Activated naive CD4-positive, alpha-beta T cell treated with anti-CD3 and anti-CD28 coated beads for 36 hours (primary cell): ENCODE results near the gene APCDD1L. TPM values are rescaled to one million over a fixed set of nuclear protein-coding genes. Genes with fewer than 3 reads are reported as not detected.

Experiments used
- CTCF ChIA-PET: fragments of 350-600 bp; sonication (Branson Sonifier 250); formaldehyde crosslinking; loops from one replicate; lab custom pipeline; 2021; ENCODE audit warnings: antibody characterized with exemption; lab: Charles Lee
- DNase-seq: peaks from one replicate; pipeline ENCODE4 v3.0.0-alpha.2; 2020
- H3K27ac Mint-ChIP-seq: one replicate; pipeline ENCODE4 v1.8.0; 2021; ENCODE audit warnings: mild to moderate bottlenecking, mixed read lengths
- H3K27me3 Mint-ChIP-seq: one replicate; pipeline ENCODE4 v1.8.0; 2021; ENCODE audit warnings: low read depth, mixed read lengths
- H3K36me3 Mint-ChIP-seq: one replicate; pipeline ENCODE4 v1.8.0; 2021; ENCODE audit warnings: low read depth, mixed read lengths
- H3K4me1 Mint-ChIP-seq: one replicate; pipeline ENCODE4 v1.8.0; 2021; ENCODE audit warnings: low read depth, mixed read lengths
- H3K4me3 Mint-ChIP-seq: one replicate; pipeline ENCODE4 v1.8.0; 2021; ENCODE audit warnings: mild to moderate bottlenecking, moderate library complexity, mixed read lengths
- H3K9me3 Mint-ChIP-seq: one replicate; pipeline ENCODE4 v1.8.0; 2021; ENCODE audit warnings: mixed read lengths
- intact Hi-C: fragments of 100-400 bp; cut with micrococcal nuclease; formaldehyde crosslinking; loops from one replicate; pipeline ENCODE4 v1.15.1; 2023
- total RNA-seq, 2 experiments: library from RNA; stranded (reverse); gene quantifications; one replicate each; pipeline ENCODE4 v1.2.3, GENCODE V29; 2021

The APCDD1L gene
- total RNA-seq, 2 experiments from 2014 or later, result not detected

DNA sequence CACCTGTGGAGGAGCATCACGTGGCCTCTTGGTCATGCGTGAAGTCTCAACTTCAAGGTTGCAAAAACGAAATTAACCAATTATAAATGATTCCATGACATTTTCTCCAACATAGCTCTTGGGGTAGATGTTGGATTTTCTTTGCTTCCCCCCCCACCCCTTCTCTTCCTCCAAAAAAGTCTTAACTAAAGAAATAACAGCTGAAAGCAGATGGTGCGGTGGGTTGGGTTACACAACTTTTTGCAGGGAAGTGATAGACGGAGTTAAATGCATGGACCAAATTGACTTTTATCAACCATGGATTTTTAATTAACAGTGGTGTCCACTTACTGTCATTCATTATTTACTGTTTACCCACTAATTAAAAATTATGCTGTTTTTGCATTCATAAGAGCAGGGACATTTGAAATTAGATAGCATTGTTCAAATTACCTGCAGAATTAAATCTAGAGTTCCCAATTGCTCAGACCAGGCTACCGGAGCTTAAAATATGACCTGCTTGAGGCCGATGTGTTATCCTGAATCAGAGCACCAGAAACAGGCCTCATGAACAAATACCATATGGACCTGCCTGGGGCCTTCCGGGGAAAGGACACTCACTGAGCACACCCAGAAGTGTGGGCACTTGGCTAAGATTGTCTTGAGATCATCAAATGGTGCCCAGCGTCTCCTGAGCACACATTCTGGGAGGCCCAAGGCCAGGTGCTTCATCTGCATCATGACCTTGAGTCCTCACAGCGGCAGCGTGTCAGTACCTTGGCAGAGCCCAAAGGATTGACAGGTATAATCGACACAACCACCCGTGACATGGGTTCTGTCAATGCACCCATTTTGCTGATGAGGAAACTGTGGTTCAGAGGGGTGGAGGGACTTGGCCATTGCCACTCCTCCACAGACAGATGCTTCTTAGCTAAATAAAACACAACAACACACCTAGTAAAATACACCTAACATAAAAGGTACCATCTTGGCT is 41.5 kb downstream of the APCDD1L start:
- DNase-seq, result no peak
- no peaks in the 10 kb centered on the region for H3K36me3 Mint-ChIP-seq
- no peak overlapping the region for H3K4me3 Mint-ChIP-seq
- H3K9me3 Mint-ChIP-seq, result peaks cover 2% of the 10 kb centered on the region
- intact Hi-C loops, result no loop called here
- H3K27me3 Mint-ChIP-seq, result no peaks in the 10 kb centered on the region
- H3K4me1 Mint-ChIP-seq, result no peaks in the 10 kb centered on the region
- no peak overlapping the region for H3K27ac Mint-ChIP-seq
- CTCF ChIA-PET, result no interaction called here

DNA sequence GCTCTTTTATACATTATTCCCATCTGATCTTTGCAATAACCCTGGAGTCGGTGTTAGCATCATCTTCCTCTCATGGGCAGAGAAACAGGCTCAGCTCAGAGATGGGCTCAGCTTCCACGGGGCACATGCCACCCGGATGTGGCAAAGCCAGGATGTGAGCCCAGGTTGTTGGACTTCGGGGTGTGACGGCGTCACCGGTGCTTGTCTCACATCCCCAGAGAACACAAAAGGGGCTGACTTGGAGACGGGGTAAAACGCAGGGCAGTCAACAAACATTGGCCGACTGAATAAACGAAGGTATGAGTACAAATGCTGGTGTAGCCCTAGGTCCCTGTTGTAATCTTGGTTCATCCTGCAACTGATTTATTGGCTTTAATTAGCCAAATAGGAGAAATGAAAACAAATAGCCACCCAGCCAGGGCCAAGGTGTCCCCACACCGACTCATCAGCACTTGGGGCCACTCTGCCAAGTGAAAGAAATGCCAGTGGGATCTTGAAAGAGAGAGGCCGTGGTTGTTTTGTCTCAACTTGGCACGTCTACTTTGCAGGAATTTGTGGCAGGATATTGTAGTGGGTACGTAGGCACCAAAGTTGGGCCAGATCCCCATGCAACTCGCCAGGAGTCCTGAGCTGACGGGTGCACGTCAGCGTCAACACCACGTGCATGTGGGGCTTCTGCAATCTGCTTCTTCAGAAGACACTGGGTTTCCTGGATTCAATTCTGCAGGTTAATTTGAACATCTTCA is 42.8 kb downstream of the APCDD1L start:
- intact Hi-C loops, result no loop called here
- H3K9me3 Mint-ChIP-seq, result no peaks in the 10 kb centered on the region
- peaks cover 3% of the 10 kb centered on the region for H3K27me3 Mint-ChIP-seq
- DNase-seq, result no peak
- H3K27ac Mint-ChIP-seq, result no peak overlapping the region
- no peak overlapping the region for H3K4me3 Mint-ChIP-seq
- CTCF ChIA-PET, result interaction anchor here (0.7 kb wide), 1 partner anchor 743 kb away, joined by 5 read pairs; no protein-coding TSS in a partner anchor
- H3K4me1 Mint-ChIP-seq, result no peaks in the 10 kb centered on the region
- H3K36me3 Mint-ChIP-seq, result no peaks in the 10 kb centered on the region

DNA sequence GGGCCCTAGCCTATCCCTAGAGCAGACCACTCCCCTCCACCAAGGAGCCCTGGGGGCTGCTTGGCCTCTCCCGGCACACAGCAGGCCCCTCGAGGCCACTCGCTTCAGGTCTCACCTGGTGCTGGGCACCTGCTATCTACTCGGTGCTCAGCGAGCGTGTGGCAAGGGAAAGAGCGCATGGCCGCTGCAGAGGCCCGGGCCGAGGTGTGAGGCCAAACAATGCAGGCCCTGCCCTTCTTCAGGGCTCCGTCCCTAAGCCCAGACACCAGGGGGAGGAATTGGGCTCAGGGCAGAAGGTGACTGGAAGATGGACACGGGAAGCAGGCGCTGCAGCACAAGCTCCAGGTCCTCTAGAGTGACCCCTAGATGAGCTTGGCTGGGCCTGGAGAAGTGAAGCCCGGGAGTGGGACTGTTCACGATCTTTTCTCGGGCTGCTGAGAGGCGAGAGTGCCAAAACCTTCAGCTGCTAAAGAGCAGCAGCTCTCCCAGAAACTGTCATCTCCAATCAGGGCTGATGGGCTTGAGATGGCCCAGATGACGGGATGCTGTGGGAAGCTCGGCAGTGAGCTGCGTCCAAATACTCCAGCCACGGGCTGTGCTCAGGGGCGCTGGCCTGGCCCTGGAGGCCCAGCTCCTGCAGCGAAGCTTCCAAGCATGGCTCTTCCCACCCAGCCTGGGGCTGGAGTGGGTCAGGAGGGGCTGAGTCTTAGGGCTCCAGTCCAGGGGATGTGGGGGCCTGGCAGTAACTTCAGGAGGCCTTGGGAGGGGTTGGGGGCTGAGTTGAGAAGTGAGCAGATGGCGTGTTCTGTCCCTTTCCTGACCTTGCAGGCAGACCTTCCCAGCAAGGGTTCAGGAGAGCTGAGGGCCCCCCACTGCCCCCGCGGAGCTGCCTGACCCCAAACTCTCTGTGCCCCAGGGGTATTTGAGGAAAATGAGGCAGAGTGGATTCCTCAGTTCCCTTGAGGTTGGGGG is 43.7 kb downstream of the APCDD1L start:
- H3K27ac Mint-ChIP-seq, result no peak overlapping the region
- no peak for DNase-seq
- intact Hi-C loops, result no loop called here
- H3K4me3 Mint-ChIP-seq, result no peak overlapping the region
- no peaks in the 10 kb centered on the region for H3K9me3 Mint-ChIP-seq
- no peaks in the 10 kb centered on the region for H3K4me1 Mint-ChIP-seq
- CTCF ChIA-PET, result no interaction called here
- peaks cover 4% of the 10 kb centered on the region for H3K27me3 Mint-ChIP-seq
- H3K36me3 Mint-ChIP-seq, result no peaks in the 10 kb centered on the region

DNA sequence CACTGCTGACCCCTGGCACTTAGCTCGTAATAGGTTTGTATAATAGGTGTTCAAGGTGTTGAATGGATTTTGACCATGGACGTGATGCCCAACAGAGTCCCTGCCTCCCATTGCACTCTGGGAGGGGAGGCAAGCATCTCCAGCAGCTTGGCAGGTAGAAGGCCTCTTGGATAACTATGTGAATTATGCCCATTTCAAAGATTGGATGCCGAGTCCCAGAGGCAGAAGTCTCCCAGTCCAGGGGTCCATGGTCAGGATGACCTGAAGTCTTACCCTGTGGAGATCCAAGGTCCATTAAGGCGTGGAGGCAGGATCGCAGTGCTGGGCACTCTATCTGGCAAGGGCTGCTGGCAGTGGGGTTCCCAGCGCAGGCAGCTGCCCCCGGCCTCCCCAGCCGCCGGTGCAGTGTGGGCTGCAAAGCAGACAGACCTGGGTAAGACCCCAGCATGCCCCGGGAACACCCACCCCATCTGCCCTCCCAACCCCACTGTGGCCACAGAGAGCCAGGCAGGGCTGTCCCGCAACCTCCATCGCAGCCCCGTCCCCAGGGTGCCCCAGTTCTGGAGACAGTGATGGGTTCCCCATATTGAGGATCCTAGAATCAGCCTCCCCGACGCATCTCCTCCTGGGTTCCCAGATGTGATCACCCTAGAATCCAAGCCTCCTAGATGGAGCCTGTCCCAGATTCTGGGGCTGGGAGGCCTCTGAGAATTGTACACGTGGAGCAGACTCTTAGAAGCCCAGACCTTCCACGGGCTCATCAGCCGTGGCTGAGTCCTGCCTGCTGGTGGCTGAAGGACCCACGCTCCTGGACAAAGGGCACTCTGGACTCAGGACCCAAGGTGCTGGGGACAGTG is 44.6 kb downstream of the APCDD1L start:
- no peak overlapping the region for H3K27ac Mint-ChIP-seq
- H3K4me3 Mint-ChIP-seq, result no peak overlapping the region
- CTCF ChIA-PET, result no interaction called here
- H3K4me1 Mint-ChIP-seq, result no peaks in the 10 kb centered on the region
- no peaks in the 10 kb centered on the region for H3K9me3 Mint-ChIP-seq
- no peaks in the 10 kb centered on the region for H3K36me3 Mint-ChIP-seq
- DNase-seq, result no peak
- intact Hi-C loops, result no loop called here
- H3K27me3 Mint-ChIP-seq, result peaks cover 6% of the 10 kb centered on the region

DNA sequence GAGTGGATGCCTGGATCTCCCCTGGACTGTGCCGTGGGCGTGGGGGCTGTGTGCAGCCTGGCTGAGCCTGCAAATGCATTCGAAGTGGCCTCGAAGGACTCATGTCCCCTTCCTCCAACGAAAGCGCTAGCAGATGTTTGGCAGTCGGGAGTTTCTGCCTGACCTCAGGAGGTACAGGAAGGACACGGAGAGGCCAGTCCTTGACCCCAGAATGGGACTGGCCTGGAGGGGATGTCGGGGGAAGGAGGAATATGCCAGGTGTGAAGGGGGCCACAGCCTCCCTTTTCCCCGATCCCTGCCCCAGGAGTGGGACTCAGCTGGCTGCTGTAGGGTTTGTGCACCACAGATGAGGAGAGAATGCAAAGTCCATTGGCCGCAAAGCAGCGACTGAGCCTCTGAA is 45.6 kb downstream of the APCDD1L start:
- H3K27me3 Mint-ChIP-seq, result peaks cover 6% of the 10 kb centered on the region
- no peaks in the 10 kb centered on the region for H3K4me1 Mint-ChIP-seq
- H3K36me3 Mint-ChIP-seq, result no peaks in the 10 kb centered on the region
- H3K27ac Mint-ChIP-seq, result no peak overlapping the region
- no peak overlapping the region for H3K4me3 Mint-ChIP-seq
- CTCF ChIA-PET, result no interaction called here
- no peak for DNase-seq
- intact Hi-C loops, result no loop called here
- no peaks in the 10 kb centered on the region for H3K9me3 Mint-ChIP-seq

DNA sequence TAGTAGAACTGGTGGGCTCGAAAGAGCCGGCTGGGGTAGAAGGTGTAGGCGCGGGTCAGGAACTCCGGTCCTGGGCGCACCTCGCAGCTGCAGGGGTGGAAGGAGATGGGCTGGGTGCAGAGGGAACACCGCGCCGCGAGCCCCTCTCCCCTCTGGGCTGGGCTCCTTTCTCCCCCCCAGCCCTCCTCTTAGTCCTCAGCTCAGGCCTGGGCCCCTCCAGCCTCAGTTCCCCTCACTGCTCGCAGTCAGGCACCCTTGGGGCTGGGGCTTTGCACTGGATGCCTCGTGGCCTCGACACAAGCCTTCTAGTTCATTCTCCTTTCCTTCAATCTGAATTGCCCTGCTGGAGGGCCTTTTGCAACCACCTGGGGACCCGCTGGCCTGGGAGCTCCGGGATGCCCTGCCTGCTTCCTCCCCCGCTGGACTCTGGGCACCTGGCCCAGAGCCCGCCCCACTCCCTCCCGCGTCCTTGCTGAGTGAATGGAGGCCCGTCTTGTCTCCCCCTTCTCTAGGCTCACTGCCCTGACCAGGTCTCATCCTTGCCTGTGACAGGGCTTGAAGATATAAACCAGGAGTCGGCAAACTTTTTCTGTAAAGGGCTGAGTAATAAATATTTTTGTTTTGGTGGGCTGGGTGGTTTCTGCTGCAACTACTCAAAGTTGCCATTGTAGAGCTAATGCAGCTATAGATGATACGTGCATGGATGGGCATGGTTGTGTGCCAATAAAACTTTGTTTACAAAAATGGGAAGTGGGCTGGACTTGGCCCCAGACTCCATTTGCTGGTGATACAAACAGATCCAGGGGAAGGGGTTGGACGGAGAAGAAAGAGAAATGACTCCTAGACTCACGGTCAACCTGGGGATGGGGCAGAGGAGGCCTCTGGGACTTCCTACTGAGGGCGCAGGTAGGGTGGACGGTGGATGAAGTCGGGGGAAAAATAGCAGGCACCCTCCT is 47.3 kb downstream of the APCDD1L start:
- H3K27ac Mint-ChIP-seq, result no peak overlapping the region
- H3K4me1 Mint-ChIP-seq, result no peaks in the 10 kb centered on the region
- CTCF ChIA-PET, result no interaction called here
- no peaks in the 10 kb centered on the region for H3K36me3 Mint-ChIP-seq
- H3K9me3 Mint-ChIP-seq, result no peaks in the 10 kb centered on the region
- no peak overlapping the region for H3K4me3 Mint-ChIP-seq
- peaks cover 6% of the 10 kb centered on the region for H3K27me3 Mint-ChIP-seq
- intact Hi-C loops, result no loop called here
- DNase-seq, result no peak

DNA sequence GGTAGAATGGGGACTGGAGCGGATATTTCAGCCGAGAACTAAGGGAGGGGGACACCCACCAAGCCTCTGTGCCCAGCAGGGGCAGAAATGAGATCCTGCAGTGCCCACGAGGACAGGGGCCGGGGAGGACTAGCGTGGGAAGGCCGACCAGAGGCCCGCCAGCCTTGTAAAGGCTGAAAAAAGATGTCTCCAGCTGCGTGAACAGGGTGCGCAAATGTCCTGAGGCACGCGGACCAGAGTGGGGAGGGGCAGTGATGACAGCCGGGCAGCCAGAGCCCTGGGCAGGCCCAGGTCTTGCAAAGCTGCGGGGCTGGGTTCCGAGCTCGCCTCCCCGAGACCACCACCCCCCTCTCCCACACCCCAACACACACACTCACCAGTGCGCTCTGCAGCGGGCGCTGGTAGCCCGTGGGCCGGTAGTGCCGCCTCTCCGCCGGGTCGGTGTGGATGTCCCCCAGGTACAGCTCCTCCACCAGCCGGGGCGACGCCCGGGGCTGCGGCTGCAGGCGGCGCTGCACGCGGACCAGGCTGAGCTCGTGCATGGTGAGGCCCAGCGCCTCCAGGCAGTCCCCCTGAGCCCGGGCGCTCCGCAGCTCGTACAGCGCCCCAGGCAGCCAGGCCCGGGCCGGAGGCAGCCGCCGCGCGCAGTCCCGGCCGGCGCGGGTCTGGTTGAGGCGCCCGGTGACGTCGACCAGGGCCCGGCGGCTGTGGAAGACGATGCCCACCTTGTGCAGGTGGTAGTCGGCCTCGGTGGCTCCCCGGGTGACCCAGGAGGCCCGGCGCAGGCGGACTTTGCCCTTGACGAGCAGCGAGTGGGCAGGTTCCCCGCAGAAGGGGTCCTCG is 48.2 kb downstream of the APCDD1L start:
- CTCF ChIA-PET, result no interaction called here
- intact Hi-C loops, result no loop called here

DNA sequence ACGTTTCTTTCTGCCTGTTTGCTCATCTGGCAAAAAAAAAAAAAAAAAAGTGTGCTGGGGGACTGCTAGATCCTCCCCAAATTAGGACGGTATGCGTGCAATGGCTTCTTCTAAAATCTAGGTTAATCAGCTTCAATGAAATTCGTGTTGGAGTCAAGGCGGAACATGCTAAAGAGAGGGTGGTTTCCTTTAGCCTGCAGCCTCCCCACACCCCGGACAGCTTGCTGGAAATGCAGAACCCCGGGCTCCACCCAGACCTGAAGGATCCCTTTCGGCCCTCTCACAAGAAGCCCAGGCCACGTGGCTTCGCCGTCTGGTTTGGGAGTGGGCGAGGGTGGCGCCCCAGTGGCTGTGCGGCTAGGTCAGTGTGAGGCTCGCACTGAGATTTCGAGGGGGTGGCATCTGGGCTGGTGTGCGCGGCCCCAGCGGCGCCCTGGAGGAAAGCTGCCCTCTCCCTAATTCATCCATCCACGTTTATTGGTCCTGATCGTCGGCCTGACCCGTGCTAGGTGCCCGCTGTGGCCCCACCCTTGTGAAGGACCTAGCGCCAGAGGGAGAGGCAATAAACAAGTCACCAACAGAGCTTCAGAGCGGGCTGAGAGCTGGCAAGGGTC is 49.0 kb downstream of the APCDD1L start:
- Mint-ChIP-seq H3K27ac (no peak overlapping the region), H3K27me3 (peaks cover 6% of the 10 kb centered on the region), H3K36me3 (no peaks in the 10 kb centered on the region), H3K9me3 (no peaks in the 10 kb centered on the region), H3K4me3 (no peak overlapping the region), H3K4me1 (no peaks in the 10 kb centered on the region)
- intact Hi-C loops, result no loop called here
- CTCF ChIA-PET, result no interaction called here
- DNase-seq, result no peak

More for the DNA sequence above, 48.2 kb downstream of the APCDD1L start:
- Mint-ChIP-seq H3K27ac (no peak overlapping the region), H3K27me3 (peaks cover 6% of the 10 kb centered on the region), H3K36me3 (no peaks in the 10 kb centered on the region), H3K4me1 (no peaks in the 10 kb centered on the region), H3K4me3 (no peak overlapping the region), H3K9me3 (no peaks in the 10 kb centered on the region)
- DNase-seq, result no peak

DNA sequence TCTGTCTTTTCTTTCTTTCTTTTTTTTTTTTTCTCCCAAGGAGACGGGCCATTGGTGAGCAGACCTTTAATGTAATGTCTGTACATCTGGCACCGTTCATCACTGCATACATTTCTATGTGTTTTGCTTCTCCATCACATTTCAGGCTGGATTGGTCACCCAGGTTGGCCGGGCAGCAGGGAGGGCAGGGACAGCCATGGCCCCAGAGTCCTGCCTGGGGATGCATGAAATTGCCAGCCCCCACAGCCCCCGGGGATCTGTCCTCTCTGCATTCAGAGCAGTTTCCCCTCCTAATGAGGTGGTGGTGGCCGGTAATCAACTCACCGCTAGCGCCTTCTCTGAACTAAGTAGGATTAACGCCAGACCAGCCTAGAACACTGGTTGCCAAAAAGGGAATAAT is 50.4 kb downstream of the APCDD1L start:
- Mint-ChIP-seq H3K27me3 (peaks cover 6% of the 10 kb centered on the region), H3K4me1 (no peaks in the 10 kb centered on the region), H3K27ac (no peak overlapping the region), H3K9me3 (no peaks in the 10 kb centered on the region), H3K36me3 (no peaks in the 10 kb centered on the region), H3K4me3 (no peak overlapping the region)
- intact Hi-C loops, result no loop called here
- no peak for DNase-seq
- CTCF ChIA-PET, result no interaction called here

DNA sequence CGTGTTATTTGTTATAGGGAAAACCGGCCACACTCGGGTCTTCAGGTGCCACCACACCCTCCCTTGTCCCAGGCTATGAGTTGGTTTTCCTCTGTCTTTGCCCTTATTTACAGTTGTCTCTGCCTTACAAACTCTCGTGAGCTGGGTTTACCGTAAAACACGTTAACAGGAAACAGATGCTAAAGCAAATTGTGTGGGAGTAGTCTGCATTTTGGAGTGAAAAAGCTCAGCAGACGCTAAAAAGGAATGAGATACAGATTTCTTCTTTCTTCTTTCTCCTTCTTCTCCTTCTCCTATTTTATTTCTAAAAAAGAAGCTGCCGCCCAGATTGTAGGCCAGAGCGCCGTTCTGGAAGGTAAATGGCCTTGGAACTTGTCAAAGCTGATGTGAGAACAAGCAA is 51.9 kb downstream of the APCDD1L start:
- intact Hi-C loops, result no loop called here
- Mint-ChIP-seq H3K9me3 (no peaks in the 10 kb centered on the region), H3K36me3 (no peaks in the 10 kb centered on the region), H3K4me1 (no peaks in the 10 kb centered on the region), H3K27ac (no peak overlapping the region), H3K4me3 (no peak overlapping the region), H3K27me3 (peaks cover 6% of the 10 kb centered on the region)
- CTCF ChIA-PET, result interaction anchor here (0.6 to 1.2 kb wide), 6 partner anchors 12 to 229 kb away, joined by 3 to 5 read pairs (median 3); no protein-coding TSS in a partner anchor
- no peak for DNase-seq
